ENCODE data around the gene WNK4. TPM values are rescaled to one million over a fixed set of nuclear protein-coding genes. Genes with fewer than 3 reads are reported as not detected.

Gene WNK4
- total and polyA plus RNA-seq, 2 experiments from 2014 or later: 0.10 to 0.65 TPM

DNA sequence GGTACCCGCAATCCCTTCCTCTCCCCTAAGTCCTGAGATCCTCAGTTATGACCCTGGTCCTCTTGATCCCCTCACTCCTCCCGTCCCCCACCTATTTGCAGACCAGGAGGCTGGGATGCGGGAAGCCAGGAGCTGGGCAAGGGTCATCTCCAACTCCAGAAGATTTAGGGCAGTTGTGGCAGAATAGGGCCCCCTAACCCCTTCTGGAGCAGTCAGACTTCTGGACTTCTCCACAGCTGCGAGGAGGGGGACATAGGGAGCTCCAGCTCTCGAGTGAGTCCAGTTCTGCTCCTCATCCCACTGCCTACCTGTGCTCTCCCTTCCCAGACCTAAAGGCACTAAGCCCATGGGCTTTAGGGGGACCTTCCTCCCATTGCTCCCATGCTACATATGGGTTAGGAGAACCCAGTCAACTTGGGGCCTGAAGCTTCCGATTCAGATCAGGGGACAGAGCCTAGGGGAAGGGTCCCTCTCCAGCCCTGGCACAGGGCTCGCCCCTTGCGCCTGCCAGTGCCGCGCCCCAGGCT lies 1.3 kb downstream of the WNK4 start (continued):
- TF ChIP-seq REST (IDR thresholded peaks at IDR 0.05; ENCODE audit: unreplicated experiment) (no peak), EZH2phosphoT487 (IDR thresholded peaks at IDR 0.05; ENCODE audit: unreplicated experiment) (no peak), NANOG (IDR thresholded peaks at IDR 0.05; ENCODE audit: borderline replicate concordance) (no peak), ZNF331 (CRISPR knock-in tag; IDR thresholded peaks at IDR 0.05; ENCODE audit: low read depth) (no peak), JUNB (IDR thresholded peaks at IDR 0.05; ENCODE audit: unreplicated experiment) (no peak), STAT1 (IDR thresholded peaks at IDR 0.05; ENCODE audit: unreplicated experiment) (no peak)

- H3K4me1 ChIP-seq (ENCODE audit: insufficient read depth): peaks cover 21% of the 10 kb centered on the region; the same call in 1 of the 2 replicates
- peaks cover 44% of the 10 kb centered on the region for H3K27me3 Mint-ChIP-seq (ENCODE audit: insufficient read depth, low read depth, poor library complexity)
- no peaks in the 10 kb centered on the region for H3K79me2 ChIP-seq (replicated peaks; ENCODE audit: insufficient read depth)
- no peak overlapping the region for H3K27ac Mint-ChIP-seq
- H3K36me3 ChIP-seq (ENCODE audit: insufficient read depth): no peaks in the 10 kb centered on the region
- no peak overlapping the region for H3K4me2 ChIP-seq
- peaks cover 12% of the 10 kb centered on the region; the same call in 1 of the 2 replicates for H3F3A ChIP-seq (replicated peaks; ENCODE audit: low read depth)
- no peak overlapping the region for H2AFZ ChIP-seq
- peaks cover 34% of the 10 kb centered on the region for H3K27me3 ChIP-seq (ENCODE audit: insufficient read depth)
- H3K9me3 Mint-ChIP-seq: no peaks in the 10 kb centered on the region; the same call in 2 of the 3 replicates
- no peak overlapping the region for H3K27ac ChIP-seq (ENCODE audit: low read depth)
- no peak overlapping the region; the same call in 2 of the 3 replicates for H3K4me3 Mint-ChIP-seq
- peaks cover 21% of the 10 kb centered on the region for H3K36me3 Mint-ChIP-seq (ENCODE audit: low read depth)
- no peak for DNase-seq (ENCODE audit: low spot score)
- 0 out of 3 replicates have a peak, but pooled peaks have one; percentile 2 for ATAC-seq
- H4K20me1 ChIP-seq (replicated peaks; ENCODE audit: insufficient read depth): no peaks in the 10 kb centered on the region
- H3K4me3 ChIP-seq: no peak overlapping the region
- H3K4me1 Mint-ChIP-seq: peaks cover 24% of the 10 kb centered on the region
- no peaks in the 10 kb centered on the region for H3K9me2 ChIP-seq (ENCODE audit: insufficient read depth)
- TF ChIP-seq REST (IDR thresholded peaks at IDR 0.05; ENCODE audit: unreplicated experiment) (no peak), CTCF (conservative IDR thresholded peaks at IDR 0.05; ENCODE audit: low read depth in 2 of 2) (no peak), ZNF331 (CRISPR knock-in tag; IDR thresholded peaks at IDR 0.05; ENCODE audit: low read depth) (no peak), STAT1 (IDR thresholded peaks at IDR 0.05; ENCODE audit: unreplicated experiment) (no peak), ETS1 (IDR thresholded peaks at IDR 0.05) (no peak), EZH2phosphoT487 (IDR thresholded peaks at IDR 0.05; ENCODE audit: unreplicated experiment) (no peak), EZH2 (IDR thresholded peaks at IDR 0.05; ENCODE audit: low read depth, unreplicated experiment) (no peak)
These were observed 2.0 kb downstream of the WNK4 start for GRCh38 chr17:42782166-42783061.

Data from GM23338 (cell line).